IPS-20b (cell line): ENCODE results near the gene FAM162B.
"Not testable (repeated sequence)": the region's sequence is repeated elsewhere in the genome, so short reads cannot be mapped to it uniquely, and the experiment has no call there.

Experiments
- H3K27ac ChIP-seq: one replicate; pipeline ENCODE4 v1.5.1; 2013; ENCODE audit warnings: low read length
- H3K27me3 ChIP-seq: 2 replicates; pipeline ENCODE4 v1.6.1; 2013; ENCODE audit warnings: mild to moderate bottlenecking, low read length, inconsistent platforms; ENCODE audit not compliant: insufficient read depth
- H3K36me3 ChIP-seq: 2 replicates; pipeline ENCODE4 v1.6.1; 2013; ENCODE audit warnings: low read depth, mild to moderate bottlenecking, inconsistent platforms, low read length, moderate library complexity; ENCODE audit not compliant: insufficient read depth
- H3K4me1 ChIP-seq: 2 replicates; pipeline ENCODE4 v1.6.1; 2013; ENCODE audit warnings: mild to moderate bottlenecking, control low read depth, inconsistent platforms, low read length, moderate library complexity; ENCODE audit not compliant: insufficient read depth
- H3K4me3 ChIP-seq: 2 replicates; pipeline ENCODE4 v1.5.1; 2013; ENCODE audit warnings: mild to moderate bottlenecking, low read length, inconsistent platforms
- H3K9ac ChIP-seq: 2 replicates; pipeline ENCODE4 v1.6.1; 2013; ENCODE audit warnings: low read depth, mild to moderate bottlenecking, inconsistent platforms, low read length, moderate library complexity
- H3K9me3 ChIP-seq: 2 replicates; pipeline ENCODE4 v1.6.1; 2013; ENCODE audit warnings: mild to moderate bottlenecking, low read depth, low read length, inconsistent platforms; ENCODE audit not compliant: insufficient read depth

FAM162B gene

DNA sequence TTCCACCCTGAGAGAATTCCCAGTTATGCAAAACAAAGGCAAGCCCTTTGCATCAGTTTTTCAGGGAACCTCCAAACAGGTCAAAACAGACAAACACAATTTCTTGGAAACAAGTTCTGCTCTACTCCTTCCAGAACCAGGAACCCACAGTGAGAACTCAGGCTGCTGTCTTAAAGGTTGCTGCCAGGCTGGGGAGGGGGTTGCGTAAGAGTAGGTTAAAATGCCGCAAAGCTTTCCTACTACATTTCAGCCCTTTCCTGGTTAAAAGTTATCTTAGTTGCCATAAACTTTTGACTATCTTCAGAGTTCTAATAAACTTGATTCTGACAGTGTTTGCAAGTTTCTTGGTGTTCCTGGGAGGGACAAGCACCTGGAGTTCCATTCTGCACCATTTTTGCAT, 50.8 kb downstream of the FAM162B start:
- Histone ChIP-seq H3K4me1 (no peaks in the 10 kb centered on the region), H3K9ac (no peak overlapping the region), H3K4me3 (no peak overlapping the region), H3K27me3 (no peaks in the 10 kb centered on the region), H3K27ac (no peak overlapping the region), H3K9me3 (no peaks in the 10 kb centered on the region), H3K36me3 (peaks cover 56% of the 10 kb centered on the region)

DNA sequence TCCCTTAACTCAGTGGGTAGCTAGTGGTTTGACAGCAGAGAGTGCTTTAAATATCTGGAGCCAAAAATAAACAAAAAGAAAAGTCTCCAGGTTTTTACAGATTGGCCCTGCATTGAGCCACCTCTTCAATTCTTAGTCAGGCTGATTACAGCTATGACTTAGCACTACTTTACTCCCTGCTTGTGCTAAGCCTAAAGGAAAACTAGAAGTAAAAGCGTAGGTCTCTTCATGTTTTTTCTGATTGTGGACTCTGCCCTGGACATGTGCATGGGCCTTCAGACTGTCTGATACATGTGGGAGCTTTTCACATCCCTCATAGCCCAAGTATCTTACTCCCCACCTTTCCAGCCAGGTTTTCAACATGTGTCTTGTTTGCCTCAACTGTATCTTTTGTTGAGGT, 51.2 kb downstream of the FAM162B start:
- H3K4me3 ChIP-seq: no peak overlapping the region
- no peaks in the 10 kb centered on the region for H3K9me3 ChIP-seq
- peaks cover 51% of the 10 kb centered on the region for H3K36me3 ChIP-seq
- H3K27ac ChIP-seq: no peak overlapping the region
- H3K4me1 ChIP-seq: no peaks in the 10 kb centered on the region
- H3K9ac ChIP-seq: no peak overlapping the region
- H3K27me3 ChIP-seq: no peaks in the 10 kb centered on the region

DNA sequence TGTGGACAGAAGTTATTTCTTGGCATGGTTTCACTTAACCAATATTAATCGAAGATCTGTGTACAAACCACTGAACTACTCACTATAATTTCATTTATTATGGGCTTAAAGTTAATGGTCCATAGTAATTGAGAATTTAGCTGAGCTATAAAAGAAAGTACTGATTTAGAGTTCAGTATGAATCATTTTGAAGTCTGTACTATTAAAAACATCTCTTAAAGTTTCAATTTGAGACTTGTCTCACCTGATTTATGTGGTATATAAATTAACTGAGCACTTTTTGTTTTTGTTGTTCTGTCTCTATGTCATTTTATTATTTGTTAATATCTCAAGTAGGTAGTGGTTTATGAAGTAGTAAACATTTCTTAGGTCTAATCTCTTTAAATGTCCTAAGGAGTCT, 59.6 kb downstream of the FAM162B start:
- Histone ChIP-seq H3K4me1 (no peaks in the 10 kb centered on the region), H3K36me3 (peaks cover 64% of the 10 kb centered on the region), H3K27ac (no peak overlapping the region), H3K9ac (no peak overlapping the region), H3K27me3 (no peaks in the 10 kb centered on the region), H3K4me3 (no peak overlapping the region), H3K9me3 (no peaks in the 10 kb centered on the region)

GRCh38 chr6:116703888-116704287, 61.6 kb downstream of the FAM162B start:
- not testable (repeated sequence) for H3K27me3 ChIP-seq, H3K4me3 ChIP-seq, H3K27ac ChIP-seq, H3K9me3 ChIP-seq, H3K4me1 ChIP-seq, H3K9ac ChIP-seq
- peaks cover 78% of the 10 kb centered on the region for H3K36me3 ChIP-seq
